ENCODE measurements around the gene STARD3.

- TF ChIP-seq NR1H2 (CRISPR knock-in tag; IDR thresholded peaks at IDR 0.05): no peak
- TF ChIP-seq NFYB (CRISPR knock-in tag; conservative IDR thresholded peaks at IDR 0.05; ENCODE audit: low read depth): no peak
- TF ChIP-seq KAT7 (CRISPR knock-in tag; IDR thresholded peaks at IDR 0.05; ENCODE audit: borderline replicate concordance): no peak
- no peak for TF ChIP-seq NFATC4 (CRISPR knock-in tag; IDR thresholded peaks at IDR 0.05)
- 0 out of 2 replicates have a peak, but pooled peaks have one; percentile 22 for TF ChIP-seq SP1 (CRISPR knock-in tag; conservative IDR thresholded peaks at IDR 0.05)
- TF ChIP-seq STAT6 (CRISPR knock-in tag; conservative IDR thresholded peaks at IDR 0.05; ENCODE audit: low read depth): no peak
Observed at GRCh38 chr17:39688945-39689344, 52.0 kb downstream of the STARD3 start.
